Activated naive CD8-positive, alpha-beta T cell treated with anti-CD3 and anti-CD28 coated beads, Interleukin-2, amount 50 U/mL, for 24 hours (primary cell): ENCODE measurements around the gene RAB25.
A peak's percentile ranks its signal among the peaks of the same experiment; 100 is the strongest.

Experiments used
- ATAC-seq: fragments of 150-1000 bp; cut with Tn5 transposase; one replicate; pipeline ENCODE4 v1.10.0; 2021
- DNase-seq: peaks from one replicate; pipeline ENCODE4 v3.0.0; 2021
- H3K27ac Mint-ChIP-seq: one replicate; pipeline ENCODE4 v1.8.0; 2021; ENCODE audit warnings: mild to moderate bottlenecking, mixed read lengths
- H3K27me3 Mint-ChIP-seq: one replicate; pipeline ENCODE4 v1.8.0; 2021; ENCODE audit warnings: mixed read lengths
- H3K36me3 Mint-ChIP-seq: one replicate; pipeline ENCODE4 v1.8.0; 2021; ENCODE audit warnings: low read depth, mixed read lengths
- H3K4me1 Mint-ChIP-seq: one replicate; pipeline ENCODE4 v1.8.0; 2021; ENCODE audit warnings: mixed read lengths
- H3K4me3 Mint-ChIP-seq: one replicate; pipeline ENCODE4 v1.8.0; 2021; ENCODE audit warnings: mild to moderate bottlenecking, moderate library complexity, mixed read lengths
- H3K9me3 Mint-ChIP-seq: one replicate; pipeline ENCODE4 v1.8.0; 2021; ENCODE audit warnings: mixed read lengths

The RAB25 gene

DNA sequence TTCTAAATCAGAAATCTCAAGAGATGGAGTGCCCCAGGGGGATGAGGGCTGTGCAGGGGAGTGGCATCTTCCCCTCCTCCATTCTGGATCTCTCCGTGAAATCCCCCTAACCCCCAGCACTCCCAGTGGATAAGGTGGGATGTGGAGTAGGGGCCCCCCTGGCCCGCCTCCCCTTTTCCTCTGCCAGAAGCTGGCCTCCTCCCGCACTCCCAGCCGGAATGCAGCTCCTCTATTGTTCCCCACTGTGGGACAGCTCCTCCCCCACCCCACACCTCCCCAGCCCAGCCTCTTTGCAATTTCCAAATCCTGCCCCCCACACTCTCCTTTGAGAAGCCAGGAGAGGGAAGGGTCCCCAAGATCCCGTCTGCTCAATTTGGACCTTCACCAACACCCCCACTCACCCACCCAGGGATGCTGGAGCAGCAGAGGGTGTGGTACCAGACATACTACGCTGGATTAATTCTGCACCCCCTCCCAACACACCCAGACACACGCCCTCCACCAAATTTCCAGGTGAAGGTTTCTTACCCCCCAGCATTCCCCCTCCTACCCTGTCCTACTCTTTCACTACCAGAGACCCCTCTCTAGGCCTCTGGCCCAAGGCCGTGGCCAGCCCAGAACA, 19.4 kb downstream of the RAB25 start:
- no peaks in the 10 kb centered on the region for H3K36me3 Mint-ChIP-seq
- H3K27ac Mint-ChIP-seq: no peak overlapping the region
- H3K4me1 Mint-ChIP-seq: peaks cover 12% of the 10 kb centered on the region
- H3K27me3 Mint-ChIP-seq: peaks cover 42% of the 10 kb centered on the region
- H3K9me3 Mint-ChIP-seq: no peaks in the 10 kb centered on the region
- ATAC-seq: no peak
- no peak for DNase-seq
- H3K4me3 Mint-ChIP-seq: no peak overlapping the region

DNA sequence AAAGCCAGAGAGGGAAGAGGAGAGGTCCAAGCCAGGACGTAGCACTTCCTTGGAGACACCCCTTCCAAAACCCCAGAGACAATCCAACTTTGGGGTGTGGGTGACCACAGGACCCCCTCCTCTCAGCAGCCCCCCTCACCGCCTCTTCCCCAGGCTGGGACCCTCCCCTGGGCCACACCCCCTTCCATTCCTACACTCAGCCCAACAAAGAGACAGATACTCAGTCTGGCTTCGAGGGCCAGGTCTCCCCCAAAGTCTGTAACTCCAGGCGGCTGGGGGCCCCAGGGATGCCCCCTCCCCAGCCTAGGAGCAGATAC, 19.9 kb downstream of the RAB25 start:
- DNase-seq: no peak
- Mint-ChIP-seq H3K4me3 (no peak overlapping the region), H3K27ac (no peak overlapping the region)

DNA sequence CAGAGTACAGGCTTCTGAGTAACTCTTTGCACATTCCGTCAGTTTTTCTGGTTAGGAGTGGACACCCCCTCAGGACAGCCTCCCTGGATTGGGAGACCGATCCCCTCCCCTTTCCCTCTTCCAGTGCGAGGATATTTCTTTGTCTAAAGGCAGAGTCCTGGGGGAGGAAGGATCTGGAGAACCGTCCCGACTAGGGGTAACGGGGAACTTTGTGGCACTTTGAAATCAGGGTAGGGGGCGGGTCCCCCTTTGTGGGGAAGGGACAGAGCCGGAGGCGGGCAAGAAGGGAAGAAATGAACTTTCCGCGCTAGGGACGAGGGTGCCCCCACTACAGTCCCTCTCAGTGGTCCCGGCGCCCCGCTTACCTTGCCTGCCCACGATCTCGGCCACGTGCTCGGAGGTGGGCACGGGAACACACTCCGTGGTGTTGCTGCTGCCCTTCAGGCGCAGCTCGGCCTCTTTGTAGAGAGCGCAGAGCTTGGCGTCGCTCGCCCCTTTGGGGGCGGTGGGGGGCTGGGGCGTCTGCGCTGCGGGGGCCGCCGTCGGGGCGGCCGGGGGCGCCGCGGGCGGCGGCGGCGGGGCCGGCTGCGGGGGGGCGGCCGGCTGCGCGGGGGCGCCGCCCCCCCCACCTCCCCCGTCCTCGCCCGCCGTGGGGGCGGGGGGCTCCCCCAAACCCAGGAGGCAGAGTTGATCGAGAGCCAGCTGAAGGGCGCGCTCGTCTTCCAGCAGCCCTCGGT, 20.4 kb downstream of the RAB25 start:
- ATAC-seq: no peak
- Mint-ChIP-seq H3K9me3 (no peaks in the 10 kb centered on the region), H3K27ac (no peak overlapping the region), H3K4me3 (peak overlapping the region; percentile 77), H3K36me3 (no peaks in the 10 kb centered on the region), H3K27me3 (peaks cover 49% of the 10 kb centered on the region), H3K4me1 (peaks cover 12% of the 10 kb centered on the region)
- DNase-seq: no peak

More for the DNA sequence above, 19.9 kb downstream of the RAB25 start:
- peaks cover 45% of the 10 kb centered on the region for H3K27me3 Mint-ChIP-seq
- no peaks in the 10 kb centered on the region for H3K9me3 Mint-ChIP-seq
- H3K36me3 Mint-ChIP-seq: no peaks in the 10 kb centered on the region
- ATAC-seq: no peak
- peaks cover 12% of the 10 kb centered on the region for H3K4me1 Mint-ChIP-seq

DNA sequence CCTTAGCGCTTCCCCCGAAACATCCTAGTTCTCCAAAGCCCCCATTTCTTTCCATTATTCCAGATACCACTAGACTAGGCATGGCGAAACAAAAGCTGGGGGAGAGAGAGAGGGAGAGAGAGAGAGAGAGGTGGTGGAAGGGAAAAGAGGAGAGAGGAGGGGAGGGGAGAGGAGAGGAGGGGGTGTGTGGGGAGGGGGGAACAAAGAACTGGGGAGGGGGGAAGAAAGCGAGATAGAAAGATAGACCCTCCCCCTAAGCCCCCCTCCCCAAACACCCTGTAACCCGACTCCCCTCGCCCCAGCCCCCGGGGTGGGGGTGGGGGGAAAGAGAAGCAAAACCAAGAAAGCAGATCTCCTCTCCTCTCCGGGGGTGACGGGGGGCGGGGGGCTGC, 21.0 kb downstream of the RAB25 start:
- Mint-ChIP-seq H3K4me1 (peaks cover 12% of the 10 kb centered on the region), H3K27ac (no peak overlapping the region), H3K9me3 (no peaks in the 10 kb centered on the region), H3K27me3 (peaks cover 53% of the 10 kb centered on the region), H3K4me3 (peak overlapping the region; percentile 77), H3K36me3 (no peaks in the 10 kb centered on the region)
- no peak for ATAC-seq
- no peak for DNase-seq

- ATAC-seq: peak; percentile 86
- Mint-ChIP-seq H3K27me3 (peaks cover 58% of the 10 kb centered on the region), H3K4me1 (peaks cover 12% of the 10 kb centered on the region), H3K9me3 (no peaks in the 10 kb centered on the region), H3K4me3 (peak within 1 kb of the TSS; percentile 77), H3K36me3 (no peaks in the 10 kb centered on the region), H3K27ac (no peak within 1 kb of the TSS)
- DNase-seq: peak; percentile 74
These were observed 21.5 kb downstream of the RAB25 start, which contains the start of gene MEX3A for GRCh38 chr1:156082309-156083091. MEX3A (minus strand) TSS chr1:156082465; CDS start chr1:156081998, 467 bp downstream.

- DNase-seq (no peak), ATAC-seq (no peak)
- Mint-ChIP-seq H3K4me1 (peaks cover 12% of the 10 kb centered on the region), H3K4me3 (peak overlapping the region; percentile 34), H3K27me3 (peaks cover 53% of the 10 kb centered on the region), H3K27ac (no peak overlapping the region), H3K9me3 (no peaks in the 10 kb centered on the region), H3K36me3 (no peaks in the 10 kb centered on the region)
These were observed 23.1 kb downstream of the RAB25 start for GRCh38 chr1:156083800-156084790.

DNA sequence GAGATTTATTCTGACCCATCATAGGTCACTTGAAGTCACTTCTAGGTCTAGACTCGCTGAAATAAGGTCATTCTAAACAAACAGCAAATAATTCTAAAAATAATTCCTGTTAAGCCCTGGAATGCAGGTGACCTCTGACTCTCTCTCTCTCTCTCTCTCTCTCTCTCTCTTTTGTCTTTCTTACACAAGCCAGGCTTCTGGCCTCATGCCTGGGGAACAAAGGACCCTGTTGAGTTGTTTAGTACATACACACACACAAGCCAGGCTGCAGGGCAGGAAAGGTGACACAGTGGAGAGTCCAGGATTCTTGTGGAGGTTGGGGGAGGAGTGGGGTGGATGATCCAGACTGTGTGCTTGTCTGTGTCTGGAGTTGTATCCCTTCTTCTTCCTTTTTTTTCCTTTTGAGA, 25.3 kb downstream of the RAB25 start:
- H3K9me3 Mint-ChIP-seq: no peaks in the 10 kb centered on the region
- DNase-seq: no peak
- no peaks in the 10 kb centered on the region for H3K36me3 Mint-ChIP-seq
- peaks cover 13% of the 10 kb centered on the region for H3K4me1 Mint-ChIP-seq
- H3K27ac Mint-ChIP-seq: no peak overlapping the region
- H3K4me3 Mint-ChIP-seq: no peak overlapping the region
- H3K27me3 Mint-ChIP-seq: peaks cover 53% of the 10 kb centered on the region
- ATAC-seq: no peak

- Mint-ChIP-seq H3K36me3 (no peaks in the 10 kb centered on the region), H3K27ac (no peak overlapping the region), H3K27me3 (peaks cover 47% of the 10 kb centered on the region), H3K4me3 (no peak overlapping the region), H3K4me1 (peaks cover 1% of the 10 kb centered on the region), H3K9me3 (no peaks in the 10 kb centered on the region)
- no peak for ATAC-seq
- DNase-seq: no peak
These were observed 28.7 kb downstream of the RAB25 start for GRCh38 chr1:156089704-156090103.

GRCh38 chr1:156090138-156090839, 29.3 kb downstream of the RAB25 start:
- DNase-seq (no peak), ATAC-seq (no peak)
- no peaks in the 10 kb centered on the region for H3K36me3 Mint-ChIP-seq
- H3K4me1 Mint-ChIP-seq: peaks cover 5% of the 10 kb centered on the region
- no peaks in the 10 kb centered on the region for H3K9me3 Mint-ChIP-seq
- no peak overlapping the region for H3K4me3 Mint-ChIP-seq
- no peak overlapping the region for H3K27ac Mint-ChIP-seq
- H3K27me3 Mint-ChIP-seq: peaks cover 43% of the 10 kb centered on the region

DNA sequence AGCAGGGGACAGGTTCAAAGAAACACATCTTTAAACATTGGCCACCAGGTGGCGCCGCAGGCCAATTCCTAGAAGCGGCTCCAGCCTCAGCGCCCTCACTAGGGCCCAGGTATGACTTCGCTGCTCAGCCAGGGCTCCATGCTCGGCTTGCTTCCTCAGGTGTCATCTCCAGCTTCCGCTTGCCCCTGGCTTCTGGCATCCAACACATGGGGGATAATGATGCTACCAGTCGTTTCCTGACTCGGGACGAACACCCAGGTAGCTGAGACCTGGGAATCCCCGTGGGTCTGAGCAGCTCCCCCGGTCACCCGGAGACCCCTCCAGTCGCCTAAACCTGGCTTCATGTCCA, 29.9 kb downstream of the RAB25 start:
- Mint-ChIP-seq H3K4me1 (peaks cover 10% of the 10 kb centered on the region), H3K36me3 (no peaks in the 10 kb centered on the region), H3K4me3 (no peak overlapping the region), H3K27me3 (peaks cover 42% of the 10 kb centered on the region), H3K9me3 (no peaks in the 10 kb centered on the region), H3K27ac (no peak overlapping the region)
- peak; percentile 95 for ATAC-seq
- peak; percentile 92 for DNase-seq

DNA sequence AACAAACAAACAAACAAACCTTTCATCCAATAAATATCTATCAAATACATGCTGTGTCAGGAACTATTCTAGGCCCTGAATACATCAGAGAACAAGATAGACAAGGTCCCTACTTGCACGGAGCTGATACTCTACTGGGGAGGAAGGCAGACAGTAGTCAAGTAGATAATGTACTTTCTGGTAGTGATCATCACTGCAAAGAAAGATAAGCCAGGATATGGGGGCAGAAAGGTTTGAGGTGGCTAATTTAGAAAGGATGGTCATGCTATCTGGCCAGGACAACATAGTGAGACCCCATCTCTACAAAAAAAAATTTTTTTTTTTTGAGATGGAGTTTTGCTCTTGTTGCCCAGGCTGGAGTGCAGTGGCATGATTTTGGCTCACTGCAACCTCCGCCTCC, 30.6 kb downstream of the RAB25 start:
- Mint-ChIP-seq H3K4me3 (no peak overlapping the region), H3K36me3 (no peaks in the 10 kb centered on the region), H3K27ac (no peak overlapping the region), H3K9me3 (no peaks in the 10 kb centered on the region), H3K27me3 (peaks cover 36% of the 10 kb centered on the region), H3K4me1 (peaks cover 18% of the 10 kb centered on the region)
- DNase-seq (no peak), ATAC-seq (no peak)

- no peaks in the 10 kb centered on the region for H3K9me3 Mint-ChIP-seq
- H3K36me3 Mint-ChIP-seq: peaks cover 3% of the 10 kb centered on the region
- H3K4me3 Mint-ChIP-seq: peak overlapping the region; percentile 76
- peaks cover 55% of the 10 kb centered on the region for H3K4me1 Mint-ChIP-seq
- DNase-seq (peak; percentile 36), ATAC-seq (no peak)
- H3K27ac Mint-ChIP-seq: peak overlapping the region; percentile 98
- H3K27me3 Mint-ChIP-seq: peaks cover 29% of the 10 kb centered on the region
These were observed 35.0 kb downstream of the RAB25 start for GRCh38 chr1:156095906-156096508.

DNA sequence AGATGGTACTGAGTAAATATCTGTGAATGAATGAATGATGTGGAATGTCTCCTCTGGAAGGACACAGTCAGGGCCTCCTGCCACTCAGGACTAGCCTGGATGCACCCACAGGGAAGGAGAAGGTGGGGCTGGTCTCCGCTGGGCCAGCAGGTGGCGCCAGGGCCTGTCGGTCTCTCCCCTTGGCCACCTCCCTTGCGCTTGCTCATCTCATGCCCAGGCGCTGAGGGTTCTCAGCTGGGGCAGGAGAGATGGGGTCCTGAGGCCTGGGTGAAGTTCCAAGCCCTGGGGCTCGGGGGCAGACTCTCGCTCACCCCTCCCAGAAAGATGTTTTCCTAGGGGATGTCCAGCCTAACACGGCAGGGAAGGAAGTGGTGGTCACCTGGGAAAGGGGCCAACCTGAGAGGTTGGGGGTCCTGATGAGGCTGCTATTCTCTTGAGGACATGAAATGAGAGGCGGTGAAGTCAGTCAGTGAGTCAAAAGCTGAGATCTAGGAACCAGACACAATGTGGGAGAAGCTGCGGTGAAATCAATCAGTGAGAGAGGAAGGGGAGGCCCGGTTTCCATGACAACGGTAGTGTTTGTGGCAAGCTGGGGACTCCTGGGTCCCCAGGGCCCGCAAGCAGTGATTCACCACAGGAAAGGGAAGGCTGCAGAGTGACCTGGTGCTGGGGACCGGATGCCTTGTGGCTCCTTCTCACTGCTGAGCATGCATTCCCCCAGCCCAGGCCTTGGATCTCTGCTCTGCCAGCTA, 35.9 kb downstream of the RAB25 start:
- peak; percentile 81 for ATAC-seq
- DNase-seq: peak; percentile 91
- H3K9me3 Mint-ChIP-seq: no peaks in the 10 kb centered on the region
- peaks cover 34% of the 10 kb centered on the region for H3K27me3 Mint-ChIP-seq
- H3K4me1 Mint-ChIP-seq: peaks cover 61% of the 10 kb centered on the region
- peaks cover 3% of the 10 kb centered on the region for H3K36me3 Mint-ChIP-seq
- peak overlapping the region; percentile 98 for H3K27ac Mint-ChIP-seq
- H3K4me3 Mint-ChIP-seq: peak overlapping the region; percentile 76
